Fibroblast of lung (primary cell): ENCODE results near the gene IL36A. TPM values are rescaled to one million over a fixed set of nuclear protein-coding genes. Genes with fewer than 3 reads are reported as not detected.

ENCODE experiments used
- DNase-seq, 2 donors: peaks; one replicate each; pipeline versions ENCODE4 v3.0.0 to v3.0.0-alpha.2; 2010; ENCODE audit warnings: low read depth in 2 of 2
- H2AFZ ChIP-seq: 2 replicates; pipeline ENCODE4 v1.5.1; 2012; ENCODE audit warnings: low read length, control low read depth, inconsistent platforms
- H3K27ac ChIP-seq: 2 replicates; pipeline ENCODE4 v1.5.1; 2011; ENCODE audit warnings: low read length, control low read depth; ENCODE audit not compliant: insufficient read depth
- H3K27me3 ChIP-seq: 2 replicates; pipeline ENCODE4 v1.5.1; 2011; ENCODE audit warnings: mild to moderate bottlenecking, low read length; ENCODE audit not compliant: control insufficient read depth, insufficient read depth
- H3K36me3 ChIP-seq: 2 replicates; pipeline ENCODE4 v1.5.1; 2011; ENCODE audit warnings: low read length; ENCODE audit not compliant: control insufficient read depth, insufficient read depth
- H3K4me1 ChIP-seq: 2 replicates; pipeline ENCODE4 v1.5.1; 2011; ENCODE audit warnings: low read length; ENCODE audit not compliant: control insufficient read depth, insufficient read depth; ENCODE audit errors: extremely low read depth
- H3K4me2 ChIP-seq: 2 replicates; pipeline ENCODE4 v1.5.1; 2011; ENCODE audit warnings: low read length, control low read depth; ENCODE audit not compliant: insufficient read depth; ENCODE audit errors: extremely low read depth
- H3K4me3 ChIP-seq, 4 experiments: fragments of 200-600 bp in 1 of 4; sonication (generic) in 1 of 4; replicated peaks in 1 of 4; 2 replicates each; pipeline ENCODE4 v1.5.1; 2011 to 2016; ENCODE audit warnings: low read length in 4 of 4, low read depth in 3 of 4, mild to moderate bottlenecking in 3 of 4, control low read depth in 2 of 4, inconsistent platforms in 1 of 4, mixed read lengths in 1 of 4; ENCODE audit not compliant: insufficient read depth in 1 of 4; ENCODE audit errors: control extremely low read depth in 1 of 4
- H3K79me2 ChIP-seq: 2 replicates; pipeline ENCODE4 v1.5.1; 2012; ENCODE audit warnings: mild to moderate bottlenecking, low read length, inconsistent platforms; ENCODE audit not compliant: control insufficient read depth, insufficient read depth
- H3K9ac ChIP-seq: 2 replicates; pipeline ENCODE4 v1.5.1; 2011; ENCODE audit warnings: mild to moderate bottlenecking, low read length, control low read depth; ENCODE audit not compliant: insufficient read depth
- H3K9me3 ChIP-seq: 2 replicates; pipeline ENCODE4 v1.5.1; 2012; ENCODE audit warnings: low read depth, low read length; ENCODE audit not compliant: control insufficient read depth, insufficient read depth
- H4K20me1 ChIP-seq: 2 replicates; pipeline ENCODE4 v1.5.1; 2011; ENCODE audit warnings: low read length; ENCODE audit not compliant: control insufficient read depth, insufficient read depth; ENCODE audit errors: extremely low read depth
- CTCF ChIP-seq, 2 donors: IDR thresholded peaks in 1 of 2; conservative IDR thresholded peaks in 1 of 2; 1 replicate in 1 of 2; 2 replicates in 1 of 2; pipeline ENCODE4 v1.5.1; 2011 to 2012; ENCODE audit warnings: low read length in 2 of 2, control low read depth in 1 of 2, inconsistent platforms in 1 of 2, low read depth in 1 of 2, mild to moderate bottlenecking in 1 of 2
- EZH2 ChIP-seq: IDR thresholded peaks from 2 replicates; pipeline ENCODE4 v1.5.1; 2012; ENCODE audit warnings: low read length, control low read depth, mild to moderate bottlenecking; ENCODE audit errors: missing control alignments
- polyA plus RNA-seq, 2 donors: library from polyadenylated mRNA; depleted of rRNA in 1 of 2; stranded (reverse) in 1 of 2; unstranded in 1 of 2; fragments of >200 nt; gene quantifications; 2 replicates each; pipeline ENCODE4 v1.2.1, GENCODE V29; 2011 to 2012; ENCODE audit warnings: missing spikeins in 1 of 2
- total RNA-seq: library from RNA; depleted of rRNA; stranded (reverse); fragments of >200 nt; gene quantifications from 2 replicates; pipeline ENCODE4 v1.2.1, GENCODE V29; 2014

The IL36A gene
- total and polyA plus RNA-seq, 2 donors (not counting 1 experiment from before 2014, with no cell fraction given), result not detected

- H3K4me1 ChIP-seq, result no peaks in the 10 kb centered on the region
- H3K27me3 ChIP-seq, result no peaks in the 10 kb centered on the region
- no peaks in the 10 kb centered on the region for H3K79me2 ChIP-seq
- no peaks in the 10 kb centered on the region for H4K20me1 ChIP-seq
- no peaks in the 10 kb centered on the region for H3K36me3 ChIP-seq
- H3K9me3 ChIP-seq, result no peaks in the 10 kb centered on the region
- no peak overlapping the region for H3K4me2 ChIP-seq
- no peak for DNase-seq
- no peak overlapping the region for H3K4me3 ChIP-seq
- H3K9ac ChIP-seq, result no peak overlapping the region
- no peak overlapping the region for H3K27ac ChIP-seq
- no peak overlapping the region for H2AFZ ChIP-seq
- no peak for TF ChIP-seq EZH2
- no peak for TF ChIP-seq CTCF (conservative IDR thresholded peaks at IDR 0.05 in 1 of 2, IDR thresholded peaks at IDR 0.05 in 1 of 2; ENCODE audit: low read depth in 1 of 2, low read length in 2 of 2)
Measured at GRCh38 chr2:113056521-113056920, 51.3 kb downstream of the IL36A start.

- H4K20me1 ChIP-seq, result no peaks in the 10 kb centered on the region
- no peak overlapping the region for H3K4me2 ChIP-seq
- no peaks in the 10 kb centered on the region for H3K27me3 ChIP-seq
- no peak overlapping the region for H3K4me3 ChIP-seq
- no peaks in the 10 kb centered on the region for H3K79me2 ChIP-seq
- TF ChIP-seq EZH2, result no peak
- TF ChIP-seq CTCF (conservative IDR thresholded peaks at IDR 0.05 in 1 of 2, IDR thresholded peaks at IDR 0.05 in 1 of 2; ENCODE audit: low read depth in 1 of 2, low read length in 2 of 2), result no peak
- H3K9ac ChIP-seq, result no peak overlapping the region
- H3K27ac ChIP-seq, result no peak overlapping the region
- no peaks in the 10 kb centered on the region for H3K36me3 ChIP-seq
- no peak overlapping the region for H2AFZ ChIP-seq
- no peaks in the 10 kb centered on the region for H3K4me1 ChIP-seq
- no peak for DNase-seq
- H3K9me3 ChIP-seq, result no peaks in the 10 kb centered on the region
Measured at GRCh38 chr2:113057117-113057516, 51.9 kb downstream of the IL36A start.

Other genes starting within 250 kb of the IL36A start
- gene CKAP2L, start 240.8 kb upstream of the IL36A start, total RNA-seq, result 0.26 and 3.0 TPM in 2 replicates
- gene CKAP2L, start 240.8 kb upstream of the IL36A start, polyA plus RNA-seq, result 4.4 and 14.5 TPM in 2 replicates
- gene IL1A, start 221.0 kb upstream of the IL36A start, total RNA-seq, result 0.17 and 0.26 TPM in 2 replicates
- gene IL1A, start 221.0 kb upstream of the IL36A start, polyA plus RNA-seq, result 0.07 and 0.09 TPM in 2 replicates
- 0.26 TPM in 1 of 2 replicates, not detected in the other for gene IL1B, start 168.7 kb upstream of the IL36A start, total RNA-seq
- gene IL1B, start 168.7 kb upstream of the IL36A start, polyA plus RNA-seq, result 0.23 and 0.30 TPM in 2 replicates
- not detected in 2 replicates for gene IL37, start 94.3 kb upstream of the IL36A start, total RNA-seq
- gene IL37, start 94.3 kb upstream of the IL36A start, polyA plus RNA-seq, result not detected in 2 replicates
- not detected in 2 replicates for gene IL36G, start 27.5 kb upstream of the IL36A start, total RNA-seq
- not detected in 2 replicates for gene IL36G, start 27.5 kb upstream of the IL36A start, polyA plus RNA-seq
- not detected in 2 replicates for gene IL36B, start 47.4 kb downstream of the IL36A start, total RNA-seq
- not detected in 2 replicates for gene IL36B, start 47.4 kb downstream of the IL36A start, polyA plus RNA-seq
- gene IL36RN, start 53.7 kb downstream of the IL36A start, total RNA-seq, result not detected in 2 replicates
- gene IL36RN, start 53.7 kb downstream of the IL36A start, polyA plus RNA-seq, result not detected in 2 replicates
- not detected in 2 replicates for gene IL1F10, start 62.5 kb downstream of the IL36A start, total RNA-seq
- not detected in 2 replicates for gene IL1F10, start 62.5 kb downstream of the IL36A start, polyA plus RNA-seq
- gene IL1RN, start 122.1 kb downstream of the IL36A start, total RNA-seq, result not detected in 2 replicates
- 0.06 and 0.36 TPM in 2 replicates for gene IL1RN, start 122.1 kb downstream of the IL36A start, polyA plus RNA-seq
- 2.6 and 6.1 TPM in 2 replicates for gene PSD4, start 168.5 kb downstream of the IL36A start, total RNA-seq
- gene PSD4, start 168.5 kb downstream of the IL36A start, polyA plus RNA-seq, result 1.0 and 1.4 TPM in 2 replicates